GM21515 (cell line): ENCODE measurements around the gene LMAN1.

ENCODE experiments used
- ATAC-seq: cut with Tn5 transposase; IDR thresholded peaks from one replicate; pipeline ENCODE4 v1.9.1; 2021; ENCODE audit not compliant: unreplicated experiment

The LMAN1 gene

DNA sequence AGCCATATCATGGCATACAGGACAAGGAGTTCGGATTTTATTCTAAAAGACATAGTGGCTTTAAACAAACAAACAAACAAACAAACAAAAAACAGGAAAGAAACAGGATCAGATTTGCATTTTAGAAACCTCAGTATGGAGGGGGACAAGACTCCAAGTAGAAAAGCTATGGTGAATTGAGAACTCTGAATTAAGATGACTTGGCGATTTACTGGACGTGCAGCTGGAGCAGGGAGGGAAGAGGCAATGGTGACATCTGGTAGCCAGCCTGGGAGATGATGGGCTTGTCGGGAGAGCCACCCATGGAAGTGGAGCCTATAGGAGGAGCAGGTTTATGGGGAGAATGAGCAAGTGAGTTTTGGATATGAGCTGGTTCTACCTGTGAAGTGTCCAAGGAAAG lies 53.8 kb downstream of the LMAN1 start:
- no peak for ATAC-seq

DNA sequence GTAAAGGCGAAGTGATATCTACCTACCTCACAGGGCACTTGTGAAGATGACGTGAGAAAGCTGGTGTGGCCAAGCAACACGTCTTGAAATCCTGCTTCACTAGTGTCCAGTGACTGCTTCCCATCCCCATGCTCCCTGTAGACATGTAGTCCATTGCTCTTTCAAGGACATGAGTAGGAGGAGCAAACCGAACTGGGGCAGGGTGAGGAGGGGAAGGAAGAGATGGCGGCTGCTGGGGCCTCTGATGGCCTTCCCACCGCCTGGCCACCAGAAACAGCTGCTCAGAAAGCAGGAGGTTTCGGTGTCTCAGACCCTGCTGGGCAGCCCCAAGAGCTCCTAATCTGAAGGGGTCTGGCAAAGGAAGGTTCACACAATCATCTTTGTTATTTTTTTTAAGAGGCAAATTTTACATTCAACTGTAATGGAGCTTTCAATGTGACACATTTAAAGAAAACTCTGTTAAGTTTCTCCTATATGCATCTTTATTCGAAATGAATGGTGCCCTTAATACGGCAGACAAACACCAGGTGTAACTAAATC lies 55.3 kb downstream of the LMAN1 start:
- ATAC-seq, result no peak

DNA sequence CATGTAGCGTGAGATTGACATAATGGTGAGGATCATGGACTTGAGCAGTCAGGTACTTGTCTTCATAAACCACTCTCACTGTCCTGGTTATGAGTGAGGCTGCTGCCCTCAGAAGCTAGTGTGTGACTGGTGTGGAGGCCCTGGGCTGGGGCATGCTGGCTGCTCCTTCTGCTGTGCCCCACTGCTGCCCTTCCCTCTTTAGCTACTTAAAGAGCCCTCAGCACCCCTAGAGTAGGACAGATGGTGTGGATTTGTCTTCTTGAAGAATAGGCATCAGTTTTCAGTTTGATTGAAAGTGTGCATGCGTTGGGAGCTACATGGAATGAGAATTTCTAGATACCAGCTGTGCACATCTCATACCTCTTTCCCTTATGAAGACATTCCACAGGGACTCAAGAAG lies 56.1 kb downstream of the LMAN1 start:
- ATAC-seq, result no peak

DNA sequence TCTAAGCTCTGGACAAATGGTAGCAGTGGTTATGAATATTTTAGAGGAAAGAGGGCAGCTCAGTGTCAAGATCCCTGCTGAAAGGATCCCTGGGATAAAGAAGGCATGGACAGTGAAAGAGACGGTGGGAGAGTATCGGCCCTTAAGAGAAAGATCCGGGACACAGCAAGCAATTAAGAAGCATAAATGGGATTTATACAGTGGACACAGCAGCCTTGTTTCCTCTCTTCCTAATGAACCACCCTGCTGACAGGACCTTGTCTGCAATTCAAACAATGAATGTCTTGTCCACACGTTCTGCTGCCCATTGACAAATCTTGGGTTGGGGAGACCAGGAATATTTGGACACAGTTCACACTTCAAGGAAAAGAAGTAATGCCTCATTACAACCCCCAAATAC lies 57.1 kb downstream of the LMAN1 start:
- ATAC-seq, result no peak

DNA sequence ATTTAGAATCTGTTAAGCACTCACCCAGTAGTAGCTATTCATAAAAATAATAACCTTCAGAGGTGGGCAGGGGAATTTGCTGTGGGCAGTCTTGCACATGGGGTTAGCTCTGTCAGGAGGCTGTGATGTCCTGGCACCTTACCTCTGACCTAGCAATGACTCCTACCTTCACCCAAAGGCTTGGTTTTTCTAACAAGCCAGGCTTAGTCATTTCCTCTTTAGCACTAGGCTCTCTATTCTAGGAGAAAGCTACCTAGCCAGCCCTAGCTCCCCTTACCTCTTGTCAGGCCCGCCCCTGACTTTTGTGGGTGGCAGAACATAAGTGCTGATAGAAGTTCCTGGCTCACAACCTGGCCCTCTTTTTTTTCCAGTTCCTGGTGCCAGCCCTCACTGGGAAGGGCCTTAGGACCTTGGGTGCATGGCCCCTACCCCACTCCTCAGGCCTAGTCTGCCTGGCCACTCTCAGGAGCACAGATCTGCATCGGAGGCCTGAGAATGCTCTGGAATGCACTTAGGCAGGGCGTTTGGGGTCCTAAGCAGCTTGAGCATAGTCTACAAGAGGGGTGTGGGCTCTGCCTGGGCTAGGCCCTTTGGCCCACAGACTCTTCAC lies 58.3 kb downstream of the LMAN1 start:
- no peak for ATAC-seq

DNA sequence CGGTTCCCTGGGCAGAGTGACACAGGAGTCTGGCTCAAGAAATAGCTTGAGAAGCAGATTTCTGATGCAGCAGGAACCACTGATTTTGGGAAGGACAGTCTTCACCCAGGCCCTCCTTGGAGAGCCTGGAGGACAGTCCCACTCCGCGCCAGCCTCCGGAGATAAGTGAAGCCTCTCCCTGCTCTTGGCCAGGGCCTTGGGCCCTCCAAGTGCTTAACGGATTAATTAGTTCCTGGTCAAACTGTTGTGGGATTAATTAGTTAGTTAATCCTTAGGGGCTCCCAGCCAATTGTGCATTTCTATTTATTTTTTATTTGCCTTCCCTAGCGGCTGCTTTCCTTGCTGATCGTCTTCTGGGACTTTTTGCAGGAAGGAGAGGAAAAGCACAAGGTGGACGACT lies 60.2 kb downstream of the LMAN1 start:
- no peak for ATAC-seq

DNA sequence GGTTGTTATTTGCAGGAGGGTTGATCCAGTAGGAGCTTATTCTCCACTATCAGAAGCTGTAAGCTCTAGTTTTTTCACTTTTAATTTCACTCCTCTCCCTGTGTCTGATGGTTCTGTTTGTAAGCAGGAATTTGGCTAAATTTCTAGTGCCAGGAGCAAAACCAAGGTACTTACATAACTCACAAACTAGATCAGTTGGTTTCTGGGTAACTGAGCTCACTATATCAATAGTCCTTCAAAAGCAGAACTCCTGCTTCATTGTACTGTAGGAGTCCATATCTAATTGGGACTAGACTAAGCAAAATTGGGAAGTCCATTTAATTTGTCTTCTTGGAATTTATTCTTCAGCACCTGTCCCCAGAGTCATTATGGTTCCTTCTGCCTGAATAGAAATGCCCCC lies 65.7 kb downstream of the LMAN1 start:
- ATAC-seq, result no peak

DNA sequence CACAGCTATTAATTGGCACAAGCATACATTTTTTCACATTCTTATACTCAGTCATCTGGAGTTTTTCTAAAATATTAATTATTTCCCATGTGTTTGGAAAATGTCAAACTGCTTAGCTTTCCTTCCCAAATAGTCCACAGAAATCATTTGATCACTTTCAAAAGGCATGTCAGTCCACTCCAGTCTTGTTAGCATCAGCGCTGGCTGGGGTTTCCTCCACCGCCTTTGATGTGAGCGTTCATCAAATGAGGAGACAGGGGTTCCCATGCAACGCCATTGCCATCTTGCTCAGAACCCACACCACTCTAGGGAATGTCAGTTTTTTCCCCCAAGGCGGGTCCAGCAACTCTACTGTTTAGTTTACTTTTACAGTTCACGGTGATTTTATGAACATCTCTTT lies 72.7 kb downstream of the LMAN1 start:
- no peak for ATAC-seq

DNA sequence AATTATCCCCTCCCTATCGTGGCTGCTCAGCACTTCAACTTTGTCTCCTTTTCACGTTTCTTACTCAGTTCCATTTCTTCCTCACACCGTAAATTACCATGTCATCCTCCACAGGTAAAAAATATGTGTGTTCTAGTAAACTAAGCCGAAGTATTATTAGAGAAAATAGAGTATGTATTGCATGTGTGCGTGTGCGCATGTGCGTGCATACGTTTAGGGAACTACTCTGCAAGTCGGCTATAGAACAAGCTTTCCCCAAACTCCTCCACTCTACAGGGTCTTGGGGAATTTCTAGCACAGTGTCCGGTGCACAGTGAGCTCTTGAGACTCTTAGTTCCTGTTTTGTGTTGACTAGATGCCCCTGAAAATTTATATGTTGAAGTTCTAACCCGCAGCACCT lies 76.7 kb downstream of the LMAN1 start:
- no peak for ATAC-seq

DNA sequence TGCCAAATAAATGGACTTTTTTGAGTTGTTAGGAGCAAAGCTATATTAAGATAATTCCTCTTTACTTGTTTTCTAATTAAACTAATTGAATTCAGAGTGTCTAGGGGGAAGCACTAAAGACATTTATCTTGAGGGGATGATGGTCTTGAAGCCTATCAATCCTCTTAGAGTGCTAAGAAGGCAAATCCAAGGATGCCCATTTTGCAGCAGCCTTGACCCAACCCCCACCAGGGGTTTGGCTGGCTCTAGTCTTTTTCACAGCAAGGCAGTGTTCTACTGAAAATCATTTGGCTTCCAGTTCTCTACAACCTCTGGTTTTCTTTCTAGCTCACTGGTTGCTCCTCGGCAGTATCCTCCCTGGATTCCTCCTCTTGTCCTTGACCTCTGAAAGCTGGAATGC lies 79.3 kb downstream of the LMAN1 start:
- no peak for ATAC-seq

DNA sequence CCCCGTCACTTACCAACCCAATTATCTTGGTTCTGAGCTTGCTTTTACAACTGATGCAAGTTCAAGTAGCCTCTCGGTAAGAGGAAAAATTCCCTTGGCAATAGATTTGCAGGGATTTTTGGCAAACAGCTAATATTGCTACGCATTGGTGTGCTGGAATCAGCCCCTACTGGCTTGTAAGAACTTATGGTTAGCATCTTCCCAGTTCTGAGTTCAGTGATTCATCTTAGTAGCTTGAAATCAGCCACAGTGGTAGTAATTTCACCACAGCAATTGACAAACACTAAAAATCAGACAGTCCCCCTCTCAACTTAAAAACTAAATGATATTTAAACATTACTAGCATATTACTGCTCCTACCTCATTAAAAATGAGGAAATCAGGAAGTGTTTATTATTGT lies 79.9 kb downstream of the LMAN1 start:
- ATAC-seq, result no peak

DNA sequence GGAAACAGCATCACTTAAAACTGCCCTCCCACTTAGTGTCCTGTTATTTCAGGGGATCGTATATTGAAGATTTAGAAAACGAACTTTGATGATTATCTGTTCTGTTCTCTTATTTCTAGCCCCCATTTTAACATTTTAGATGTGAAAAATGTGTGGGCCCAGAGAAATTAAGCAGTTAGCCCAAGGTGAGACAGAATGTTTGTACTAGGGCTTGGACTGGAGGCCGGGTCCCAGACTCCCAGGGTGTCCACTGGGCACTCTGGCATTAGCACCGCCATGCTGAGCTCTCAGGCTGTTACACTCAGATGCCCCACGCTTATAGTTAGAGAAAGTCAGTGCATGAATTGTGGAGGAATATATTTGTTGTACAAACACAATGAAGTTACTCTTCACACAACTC lies 80.3 kb downstream of the LMAN1 start:
- no peak for ATAC-seq
